ENCODE data around the gene YPEL3.

YPEL3 gene

DNA sequence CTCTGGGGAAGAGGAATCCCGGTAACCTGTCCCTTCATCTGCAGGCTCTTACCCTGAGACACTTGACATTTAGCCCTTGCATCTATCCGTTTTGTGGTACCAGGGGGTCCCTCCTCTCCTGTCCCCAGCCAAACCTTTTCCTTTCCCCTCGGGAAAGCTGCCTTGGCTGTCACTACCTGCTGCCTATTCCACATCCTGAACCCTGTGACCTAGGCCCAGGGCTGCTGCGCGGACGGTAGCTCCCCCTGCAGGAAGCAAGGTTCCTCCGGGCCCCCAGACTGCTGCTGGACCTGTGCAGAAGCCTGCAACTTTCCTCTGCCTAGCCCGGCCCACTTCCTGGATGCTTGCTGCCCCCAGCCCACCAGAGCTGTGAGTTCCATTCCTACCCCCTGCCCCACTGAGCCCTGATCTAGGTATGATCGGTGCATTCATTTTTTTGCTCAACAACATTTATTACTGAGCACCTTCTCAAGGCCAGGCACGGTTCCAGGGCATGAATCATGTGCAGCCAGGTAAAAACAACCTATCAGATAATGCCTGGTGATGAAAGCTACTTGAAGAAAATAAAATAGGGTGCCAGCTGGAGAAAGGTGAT, 41.0 kb downstream of the YPEL3 start:
- Mint-ChIP-seq H3K9me3 (no peaks in the 10 kb centered on the region), H3K36me3 (ENCODE audit: insufficient read depth) (peaks cover 13% of the 10 kb centered on the region), H3K4me3 (peak overlapping the region; percentile 83), H3K27ac (ENCODE audit: low read depth) (no peak overlapping the region), H3K4me1 (peaks cover 23% of the 10 kb centered on the region), H3K27me3 (no peaks in the 10 kb centered on the region)
- DNase-seq (ENCODE audit: low spot score in 2 of 2) (peak in 1 of 2 donors; percentile 36), ATAC-seq (replicated peaks; ENCODE audit: extremely low read depth, poor library complexity, severe bottlenecking) (no peak)

GRCh38 chr16:30054451-30054850, 41.6 kb downstream of the YPEL3 start:
- Mint-ChIP-seq H3K4me1 (peaks cover 23% of the 10 kb centered on the region), H3K4me3 (peak overlapping the region; percentile 83), H3K9me3 (no peaks in the 10 kb centered on the region), H3K36me3 (ENCODE audit: insufficient read depth) (peaks cover 13% of the 10 kb centered on the region), H3K27ac (ENCODE audit: low read depth) (no peak overlapping the region), H3K27me3 (no peaks in the 10 kb centered on the region)
- ATAC-seq (replicated peaks; ENCODE audit: extremely low read depth, poor library complexity, severe bottlenecking) (no peak), DNase-seq (ENCODE audit: low spot score in 2 of 2) (no peak)

DNA sequence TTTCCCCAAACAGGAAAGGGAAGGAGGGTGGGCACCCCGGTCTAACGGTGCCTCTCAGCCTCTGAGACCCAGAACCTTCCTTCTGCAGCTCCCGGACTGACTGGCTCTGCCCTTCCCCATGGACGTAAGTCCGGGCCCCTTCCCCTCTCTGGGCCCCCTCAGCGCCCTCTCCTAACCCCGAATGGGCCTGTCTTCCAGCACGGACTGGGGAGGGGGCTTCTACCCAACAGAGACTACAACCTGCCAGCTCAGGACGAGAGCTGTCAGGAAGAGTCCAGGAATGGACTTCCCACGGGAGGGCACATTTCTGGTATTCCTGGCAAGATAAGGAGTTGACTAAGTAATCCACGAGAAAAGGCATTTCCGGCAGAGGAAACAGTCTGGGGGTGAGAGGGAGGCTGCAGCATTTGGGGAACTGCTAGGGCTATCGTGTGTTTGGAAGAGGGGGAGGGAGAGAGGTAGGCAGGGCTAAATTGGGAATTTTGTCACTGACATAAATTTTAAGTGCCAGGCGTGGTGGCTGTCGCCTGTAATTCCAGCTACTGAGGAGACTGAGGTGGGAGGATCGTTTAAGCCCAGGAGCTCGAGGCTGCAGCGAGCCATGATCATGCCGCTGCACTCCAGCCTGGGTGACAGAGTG, 42.5 kb downstream of the YPEL3 start:
- ATAC-seq (replicated peaks; ENCODE audit: extremely low read depth, poor library complexity, severe bottlenecking) (no peak), DNase-seq (ENCODE audit: low spot score in 2 of 2) (no peak)
- Mint-ChIP-seq H3K27ac (ENCODE audit: low read depth) (peak overlapping the region; percentile 90), H3K9me3 (no peaks in the 10 kb centered on the region), H3K4me3 (peak overlapping the region; percentile 83), H3K36me3 (ENCODE audit: insufficient read depth) (peaks cover 13% of the 10 kb centered on the region), H3K4me1 (peaks cover 23% of the 10 kb centered on the region), H3K27me3 (no peaks in the 10 kb centered on the region)

- ATAC-seq (replicated peaks; ENCODE audit: extremely low read depth, poor library complexity, severe bottlenecking) (peak; percentile 73), DNase-seq (ENCODE audit: low spot score in 2 of 2) (peak; percentile 71 to 80)
- peak overlapping the region; percentile 83 for H3K4me3 Mint-ChIP-seq
- H3K27me3 Mint-ChIP-seq = no peaks in the 10 kb centered on the region
- H3K27ac Mint-ChIP-seq (ENCODE audit: low read depth) = peak overlapping the region; percentile 90
- H3K4me1 Mint-ChIP-seq = peaks cover 23% of the 10 kb centered on the region
- no peaks in the 10 kb centered on the region for H3K9me3 Mint-ChIP-seq
- H3K36me3 Mint-ChIP-seq (ENCODE audit: insufficient read depth) = peaks cover 11% of the 10 kb centered on the region
These were observed 43.2 kb downstream of the YPEL3 start for GRCh38 chr16:30052671-30053372.

GRCh38 chr16:30051518-30051917, 44.5 kb downstream of the YPEL3 start:
- Mint-ChIP-seq H3K27ac (ENCODE audit: low read depth) (no peak overlapping the region), H3K36me3 (ENCODE audit: insufficient read depth) (peaks cover 11% of the 10 kb centered on the region), H3K9me3 (no peaks in the 10 kb centered on the region), H3K4me1 (peaks cover 23% of the 10 kb centered on the region), H3K4me3 (peak overlapping the region; percentile 65), H3K27me3 (no peaks in the 10 kb centered on the region)
- DNase-seq (ENCODE audit: low spot score in 2 of 2) (no peak), ATAC-seq (replicated peaks; ENCODE audit: extremely low read depth, poor library complexity, severe bottlenecking) (no peak)

DNA sequence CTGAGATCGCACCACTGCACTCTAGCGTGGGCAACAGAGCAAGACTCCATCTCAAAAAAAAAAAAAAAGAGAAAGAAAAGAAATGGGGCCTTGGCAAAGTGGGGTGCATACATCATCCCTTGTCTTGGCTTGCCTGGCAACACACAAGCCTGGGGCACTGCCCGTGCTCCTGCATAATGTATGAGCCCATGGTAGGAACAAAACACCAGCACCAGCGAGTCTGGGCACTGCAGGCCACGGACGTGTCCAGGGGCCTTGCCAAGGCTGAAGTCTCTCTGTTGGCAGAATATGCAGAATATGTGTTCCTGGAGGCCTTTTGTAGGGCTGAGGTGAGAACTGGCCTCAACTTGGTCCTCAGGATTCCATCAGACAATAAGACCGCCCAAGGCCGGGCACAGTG, 46.1 kb downstream of the YPEL3 start:
- H3K27ac Mint-ChIP-seq (ENCODE audit: low read depth) = no peak overlapping the region
- no peaks in the 10 kb centered on the region for H3K27me3 Mint-ChIP-seq
- no peak for DNase-seq (ENCODE audit: low spot score in 2 of 2)
- no peaks in the 10 kb centered on the region for H3K9me3 Mint-ChIP-seq
- H3K4me1 Mint-ChIP-seq = peaks cover 20% of the 10 kb centered on the region
- ATAC-seq (replicated peaks; ENCODE audit: extremely low read depth, poor library complexity, severe bottlenecking) = no peak
- H3K4me3 Mint-ChIP-seq = no peak overlapping the region
- H3K36me3 Mint-ChIP-seq (ENCODE audit: insufficient read depth) = peaks cover 11% of the 10 kb centered on the region

DNA sequence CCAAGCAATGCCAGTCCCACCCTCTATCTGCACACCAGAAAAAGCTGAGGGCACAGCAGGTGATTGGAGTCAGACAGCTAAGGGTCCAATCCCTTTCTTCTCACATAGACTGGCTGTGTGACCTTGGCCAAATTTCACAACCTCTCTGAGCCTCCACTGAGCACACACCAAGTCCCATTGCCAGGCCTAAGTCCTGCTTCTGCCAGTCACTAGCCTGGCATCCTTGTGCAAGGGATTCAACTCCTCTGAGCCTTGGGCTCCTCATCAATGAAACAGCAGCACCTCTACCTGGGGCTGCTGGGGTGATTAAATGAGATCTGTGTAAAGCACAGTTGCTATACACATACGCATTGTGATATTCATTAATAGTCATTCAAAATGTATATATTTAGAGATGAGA, 49.4 kb downstream of the YPEL3 start:
- no peaks in the 10 kb centered on the region for H3K27me3 Mint-ChIP-seq
- H3K4me1 Mint-ChIP-seq = no peaks in the 10 kb centered on the region
- H3K9me3 Mint-ChIP-seq = no peaks in the 10 kb centered on the region
- no peak overlapping the region for H3K27ac Mint-ChIP-seq (ENCODE audit: low read depth)
- ATAC-seq (replicated peaks; ENCODE audit: extremely low read depth, poor library complexity, severe bottlenecking) (no peak), DNase-seq (ENCODE audit: low spot score in 2 of 2) (no peak)
- peaks cover under 1% of the 10 kb centered on the region for H3K36me3 Mint-ChIP-seq (ENCODE audit: insufficient read depth)
- H3K4me3 Mint-ChIP-seq = no peak overlapping the region

GRCh38 chr16:30046178-30046577, 49.8 kb downstream of the YPEL3 start:
- no peak overlapping the region for H3K4me3 Mint-ChIP-seq
- H3K9me3 Mint-ChIP-seq = no peaks in the 10 kb centered on the region
- DNase-seq (ENCODE audit: low spot score in 2 of 2) (no peak), ATAC-seq (replicated peaks; ENCODE audit: extremely low read depth, poor library complexity, severe bottlenecking) (no peak)
- H3K4me1 Mint-ChIP-seq = no peaks in the 10 kb centered on the region
- no peaks in the 10 kb centered on the region for H3K27me3 Mint-ChIP-seq
- H3K27ac Mint-ChIP-seq (ENCODE audit: low read depth) = no peak overlapping the region
- H3K36me3 Mint-ChIP-seq (ENCODE audit: insufficient read depth) = no peaks in the 10 kb centered on the region
